ENCODE measurements around the gene TUBGCP3.

The TUBGCP3 gene

DNA sequence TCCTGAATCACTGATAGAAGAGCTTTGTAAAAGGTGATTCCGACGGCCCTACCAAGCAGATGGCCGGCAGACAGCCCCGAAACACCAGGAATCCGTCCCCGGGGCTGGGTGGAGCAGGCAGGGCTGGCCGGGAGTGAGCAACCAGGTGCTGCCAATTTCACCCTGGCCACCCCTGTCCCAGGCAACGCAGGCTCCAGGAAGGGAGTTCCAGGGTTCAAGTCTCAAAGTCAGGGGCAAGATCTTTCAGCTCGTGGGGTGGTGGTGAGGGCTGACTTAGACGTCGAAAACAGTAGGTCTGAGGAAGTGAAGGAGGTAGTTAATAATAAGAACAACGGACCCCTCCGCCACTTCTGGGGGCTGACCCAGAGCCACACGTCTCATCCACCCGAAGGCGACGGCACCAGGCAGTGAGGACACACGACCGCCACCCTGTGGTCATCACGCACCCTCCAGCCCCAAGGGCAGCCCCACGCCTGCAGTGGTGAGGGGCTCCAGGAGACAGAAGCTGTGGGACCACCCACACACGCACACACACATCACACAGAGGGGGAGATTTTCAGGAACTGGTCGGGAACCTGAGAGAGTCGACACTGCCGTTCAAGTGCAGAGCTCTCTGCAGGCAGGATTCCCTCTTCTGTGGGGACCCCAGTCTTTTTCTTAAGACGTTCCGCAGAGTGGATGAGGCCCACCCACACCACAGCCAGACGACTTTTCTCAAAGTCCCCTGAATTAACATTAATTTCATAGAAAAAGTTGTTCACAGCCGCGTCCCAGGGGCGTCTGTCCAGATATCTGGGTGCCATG is 144.6 kb downstream of the TUBGCP3 start:
- H3K9me3 ChIP-seq (ENCODE audit: low read length): peaks cover under 1% of the 10 kb centered on the region; the same call in 1 of the 2 replicates
- no peak overlapping the region for H3K9ac ChIP-seq (ENCODE audit: low read length)
- no peak overlapping the region for H3K4me2 ChIP-seq (ENCODE audit: low read length)
- H3K27me3 ChIP-seq (ENCODE audit: insufficient read depth, low read length): no peaks in the 10 kb centered on the region; the same call in 1 of the 2 replicates
- no peaks in the 10 kb centered on the region for H3K36me3 ChIP-seq (ENCODE audit: insufficient read depth, low read length)
- H2AFZ ChIP-seq (ENCODE audit: low read length): no peak overlapping the region
- H3K9me2 ChIP-seq (ENCODE audit: low read depth, low read length): no peaks in the 10 kb centered on the region
- no peaks in the 10 kb centered on the region for H4K20me1 ChIP-seq (ENCODE audit: insufficient read depth, low read length)
- H3F3A ChIP-seq (ENCODE audit: insufficient read depth, low read length): no peaks in the 10 kb centered on the region
- no peak overlapping the region for H3K4me3 ChIP-seq (ENCODE audit: low read depth, low read length, poor library complexity, severe bottlenecking)
- no peak for TF ChIP-seq EZH2 (IDR thresholded peaks at IDR 0.05; ENCODE audit: borderline replicate concordance, low read length)
- TF ChIP-seq, protein P1, sequence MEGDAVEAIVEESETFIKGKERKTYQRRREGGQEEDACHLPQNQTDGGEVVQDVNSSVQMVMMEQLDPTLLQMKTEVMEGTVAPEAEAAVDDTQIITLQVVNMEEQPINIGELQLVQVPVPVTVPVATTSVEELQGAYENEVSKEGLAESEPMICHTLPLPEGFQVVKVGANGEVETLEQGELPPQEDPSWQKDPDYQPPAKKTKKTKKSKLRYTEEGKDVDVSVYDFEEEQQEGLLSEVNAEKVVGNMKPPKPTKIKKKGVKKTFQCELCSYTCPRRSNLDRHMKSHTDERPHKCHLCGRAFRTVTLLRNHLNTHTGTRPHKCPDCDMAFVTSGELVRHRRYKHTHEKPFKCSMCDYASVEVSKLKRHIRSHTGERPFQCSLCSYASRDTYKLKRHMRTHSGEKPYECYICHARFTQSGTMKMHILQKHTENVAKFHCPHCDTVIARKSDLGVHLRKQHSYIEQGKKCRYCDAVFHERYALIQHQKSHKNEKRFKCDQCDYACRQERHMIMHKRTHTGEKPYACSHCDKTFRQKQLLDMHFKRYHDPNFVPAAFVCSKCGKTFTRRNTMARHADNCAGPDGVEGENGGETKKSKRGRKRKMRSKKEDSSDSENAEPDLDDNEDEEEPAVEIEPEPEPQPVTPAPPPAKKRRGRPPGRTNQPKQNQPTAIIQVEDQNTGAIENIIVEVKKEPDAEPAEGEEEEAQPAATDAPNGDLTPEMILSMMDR (IDR thresholded peaks at IDR 0.05; ENCODE audit: low read length): no peak
- H3K4me1 ChIP-seq (ENCODE audit: insufficient read depth, low read length, severe bottlenecking): no peaks in the 10 kb centered on the region
- H3K27ac ChIP-seq (ENCODE audit: low read depth, low read length, poor library complexity, severe bottlenecking): no peak overlapping the region
- no peaks in the 10 kb centered on the region for H3K79me2 ChIP-seq (ENCODE audit: insufficient read depth, low read length)

DNA sequence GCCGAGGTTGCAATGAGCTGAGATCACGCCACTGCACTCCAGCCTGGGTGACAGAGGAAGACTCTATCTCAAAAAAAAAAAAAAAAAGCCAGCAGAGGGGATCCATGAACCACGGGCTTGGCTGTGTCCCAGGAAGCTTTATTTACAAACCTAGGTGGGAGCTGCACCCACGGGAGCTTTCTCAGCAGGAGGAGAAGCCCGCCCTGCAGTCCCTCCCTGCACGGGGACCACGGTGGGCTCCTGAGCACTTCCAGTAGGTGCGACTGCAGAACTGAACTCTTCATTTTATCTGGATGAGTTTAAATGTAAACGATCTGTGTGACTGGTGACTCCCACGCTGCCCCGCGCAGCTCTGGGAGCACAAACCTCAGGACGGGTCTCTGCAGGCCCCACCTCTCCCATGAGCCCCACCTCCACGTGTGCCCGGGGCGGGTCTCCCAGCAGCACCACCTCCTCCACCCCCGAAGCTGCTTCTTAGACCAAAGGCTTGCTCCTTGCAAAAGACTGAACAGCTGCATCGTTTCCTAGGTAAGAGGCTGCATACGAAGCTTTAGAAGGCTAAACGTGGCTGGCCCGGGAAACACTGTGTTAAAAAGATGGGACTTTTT is 145.4 kb downstream of the TUBGCP3 start:
- H3K9me2 ChIP-seq (ENCODE audit: low read depth, low read length): no peaks in the 10 kb centered on the region
- H3K4me3 ChIP-seq (ENCODE audit: low read depth, low read length, poor library complexity, severe bottlenecking): no peak overlapping the region
- H3K27ac ChIP-seq (ENCODE audit: low read depth, low read length, poor library complexity, severe bottlenecking): no peak overlapping the region
- no peaks in the 10 kb centered on the region for H3K4me1 ChIP-seq (ENCODE audit: insufficient read depth, low read length, severe bottlenecking)
- H3K36me3 ChIP-seq (ENCODE audit: insufficient read depth, low read length): no peaks in the 10 kb centered on the region
- no peaks in the 10 kb centered on the region for H3K27me3 ChIP-seq (ENCODE audit: insufficient read depth, low read length)
- no peaks in the 10 kb centered on the region for H4K20me1 ChIP-seq (ENCODE audit: insufficient read depth, low read length)
- H3K9me3 ChIP-seq (ENCODE audit: low read length): peaks cover 7% of the 10 kb centered on the region
- H3K79me2 ChIP-seq (ENCODE audit: insufficient read depth, low read length): no peaks in the 10 kb centered on the region
- H3K9ac ChIP-seq (ENCODE audit: low read length): no peak overlapping the region
- TF ChIP-seq, protein P1 (IDR thresholded peaks at IDR 0.05; ENCODE audit: low read length): no peak
- no peak for TF ChIP-seq EZH2 (IDR thresholded peaks at IDR 0.05; ENCODE audit: borderline replicate concordance, low read length)
- H3K4me2 ChIP-seq (ENCODE audit: low read length): no peak overlapping the region
- no peaks in the 10 kb centered on the region for H3F3A ChIP-seq (ENCODE audit: insufficient read depth, low read length)
- no peak overlapping the region for H2AFZ ChIP-seq (ENCODE audit: low read length)

GRCh38 chr13:112441779-112442310 is 146.1 kb downstream of the TUBGCP3 start:
- Histone ChIP-seq H3K4me3 (ENCODE audit: low read depth, low read length, poor library complexity, severe bottlenecking) (no peak overlapping the region), H2AFZ (ENCODE audit: low read length) (no peak overlapping the region), H4K20me1 (ENCODE audit: insufficient read depth, low read length) (no peaks in the 10 kb centered on the region), H3K27ac (ENCODE audit: low read depth, low read length, poor library complexity, severe bottlenecking) (no peak overlapping the region), H3K79me2 (ENCODE audit: insufficient read depth, low read length) (no peaks in the 10 kb centered on the region), H3F3A (ENCODE audit: insufficient read depth, low read length) (no peaks in the 10 kb centered on the region), H3K9ac (ENCODE audit: low read length) (no peak overlapping the region), H3K9me2 (ENCODE audit: low read depth, low read length) (no peaks in the 10 kb centered on the region), H3K4me2 (ENCODE audit: low read length) (no peak overlapping the region), H3K4me1 (ENCODE audit: insufficient read depth, low read length, severe bottlenecking) (no peaks in the 10 kb centered on the region), H3K27me3 (ENCODE audit: insufficient read depth, low read length) (no peaks in the 10 kb centered on the region), H3K36me3 (ENCODE audit: insufficient read depth, low read length) (no peaks in the 10 kb centered on the region), H3K9me3 (ENCODE audit: low read length) (peaks cover 7% of the 10 kb centered on the region)
- TF ChIP-seq, protein P1 (IDR thresholded peaks at IDR 0.05; ENCODE audit: low read length): no peak
- no peak for TF ChIP-seq EZH2 (IDR thresholded peaks at IDR 0.05; ENCODE audit: borderline replicate concordance, low read length)

Data from OCI-LY1 (cell line).